Esophagus squamous epithelium (tissue), 5 donors: Measurements from ENCODE around the gene KRI1. TPM values are rescaled to one million over a fixed set of nuclear protein-coding genes. Genes with fewer than 3 reads are reported as not detected.
A peak's percentile ranks its signal among the peaks of the same experiment; 100 is the strongest.

Source experiments
- DNase-seq: peaks from one replicate; lab custom pipeline; 2025; lab: John Stamatoyannopoulos, UW
- H3K27ac ChIP-seq, 4 donors: fragments of 200-600 bp; sonication (generic); one replicate each; pipeline ENCODE4 v1.5.1; 2016 to 2019; ENCODE audit warnings: mild to moderate bottlenecking in 1 of 4
- H3K27me3 ChIP-seq, 4 donors: fragments of 200-600 bp; sonication (generic); 1 replicate in 3 of 4; 2 replicates in 1 of 4; pipeline versions ENCODE4 v1.5.1 to v1.6.0; 2017 to 2021; ENCODE audit warnings: antibody characterized with exemption in 1 of 4
- H3K36me3 ChIP-seq, 3 donors: fragments of 200-600 bp; sonication (generic); one replicate each; pipeline ENCODE4 v1.5.1; 2016 to 2019
- H3K4me1 ChIP-seq, 3 donors: fragments of 200-600 bp; sonication (generic); one replicate each; pipeline ENCODE4 v1.5.1; 2017 to 2019
- H3K4me3 ChIP-seq, 4 donors: fragments of 200-600 bp; sonication (generic); 1 replicate in 3 of 4; 2 replicates in 1 of 4; pipeline ENCODE4 v1.5.1; 2016 to 2019; ENCODE audit warnings: mild to moderate bottlenecking in 2 of 4, moderate library complexity in 1 of 4
- H3K9me3 ChIP-seq, 3 donors: fragments of 200-600 bp; sonication (generic); one replicate each; pipeline ENCODE4 v1.5.1; 2016 to 2019
- POLR2A ChIP-seq, 4 donors: fragments of 450-650 bp; IDR thresholded peaks; one replicate each; pipeline ENCODE4 v1.6.1; 2017; ENCODE audit warnings: antibody characterized with exemption in 4 of 4, mild to moderate bottlenecking in 4 of 4, moderate library complexity in 3 of 4
- WGBS, 2 donors: methylation state at CpG; one replicate each; pipeline ENCODE4 v1.1.5; 2018; 5-methylcytosine and 5-hydroxymethylcytosine counted together
- intact Hi-C: fragments of 100-400 bp; cut with DNase I; formaldehyde crosslinking; loops from one replicate; pipeline ENCODE4 v1.15.0; 2022
- total RNA-seq, 4 donors: library from RNA; depleted of rRNA; stranded (reverse); fragments of >200 nt; gene quantifications; one replicate each; pipeline ENCODE4 v1.1.0, GENCODE V29; 2016
- TF ChIP-seq, protein P1 (sequence below), 6 experiments: fragments of 450-650 bp in 4 of 6; fragments of 200-600 bp in 2 of 6; sonication (generic) in 2 of 6; IDR thresholded peaks; one replicate each; pipeline ENCODE4 v1.5.1; 2016 to 2019; ENCODE audit warnings: antibody characterized with exemption in 6 of 6, mild to moderate bottlenecking in 4 of 6, moderate library complexity in 4 of 6
- donor health status: DM: yes; HTN: yes; CAD: no.

The KRI1 gene
- total RNA-seq, 4 donors from 2014 or later = 18.2 to 30.3 (median 23.9) TPM

DNA sequence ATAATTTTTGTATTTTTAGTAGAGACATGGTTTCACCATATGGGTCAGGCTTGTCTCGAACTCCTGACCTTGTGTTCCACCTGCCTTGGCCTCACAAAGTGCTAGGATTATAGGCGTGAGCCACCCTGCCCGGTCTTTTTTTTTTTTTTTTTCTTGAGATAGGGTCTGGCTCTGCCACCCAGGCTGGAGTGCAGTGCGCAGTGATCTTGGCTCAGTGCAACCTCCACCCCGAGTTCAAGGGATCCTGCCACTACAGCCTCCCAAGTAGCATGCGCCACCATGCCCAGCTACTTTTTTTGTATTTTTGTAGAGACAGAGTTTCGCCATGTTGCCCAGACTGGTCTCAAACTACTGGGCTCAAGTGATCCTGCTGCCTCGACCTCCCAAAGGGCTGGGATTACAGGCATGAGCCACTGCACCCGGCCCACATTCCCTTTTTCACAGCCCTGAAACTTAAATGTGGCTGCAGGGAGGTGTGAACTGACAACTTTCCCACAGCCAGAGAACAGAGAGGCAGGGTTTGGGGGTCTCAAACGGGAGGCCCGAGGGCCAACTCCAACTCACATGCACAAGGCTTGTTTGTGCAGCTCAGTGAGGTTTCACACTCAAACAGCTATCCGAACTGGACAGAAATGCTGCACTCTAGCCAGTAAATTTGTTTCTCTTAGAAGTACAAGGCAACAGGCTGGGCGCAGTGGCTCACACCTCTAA, 44.2 kb downstream of the KRI1 start:
- Histone ChIP-seq H3K36me3 (no peaks in the 10 kb centered on the region), H3K27me3 (peaks cover 0 to 36% (median 7%) of the 10 kb centered on the region in 4 donors), H3K9me3 (no peaks in the 10 kb centered on the region), H3K4me1 (peaks cover 28 to 74% (median 34%) of the 10 kb centered on the region in 3 donors), H3K4me3 (no peak overlapping the region), H3K27ac (peak overlapping the region; percentile 76 to 88 (median 86))
- WGBS, 2 donors = 40 to 49% methylated on average over 9 to 13 of the region's 13 CpGs
- no peak for DNase-seq
- intact Hi-C loops = no loop called here
- TF ChIP-seq, protein P1, sequence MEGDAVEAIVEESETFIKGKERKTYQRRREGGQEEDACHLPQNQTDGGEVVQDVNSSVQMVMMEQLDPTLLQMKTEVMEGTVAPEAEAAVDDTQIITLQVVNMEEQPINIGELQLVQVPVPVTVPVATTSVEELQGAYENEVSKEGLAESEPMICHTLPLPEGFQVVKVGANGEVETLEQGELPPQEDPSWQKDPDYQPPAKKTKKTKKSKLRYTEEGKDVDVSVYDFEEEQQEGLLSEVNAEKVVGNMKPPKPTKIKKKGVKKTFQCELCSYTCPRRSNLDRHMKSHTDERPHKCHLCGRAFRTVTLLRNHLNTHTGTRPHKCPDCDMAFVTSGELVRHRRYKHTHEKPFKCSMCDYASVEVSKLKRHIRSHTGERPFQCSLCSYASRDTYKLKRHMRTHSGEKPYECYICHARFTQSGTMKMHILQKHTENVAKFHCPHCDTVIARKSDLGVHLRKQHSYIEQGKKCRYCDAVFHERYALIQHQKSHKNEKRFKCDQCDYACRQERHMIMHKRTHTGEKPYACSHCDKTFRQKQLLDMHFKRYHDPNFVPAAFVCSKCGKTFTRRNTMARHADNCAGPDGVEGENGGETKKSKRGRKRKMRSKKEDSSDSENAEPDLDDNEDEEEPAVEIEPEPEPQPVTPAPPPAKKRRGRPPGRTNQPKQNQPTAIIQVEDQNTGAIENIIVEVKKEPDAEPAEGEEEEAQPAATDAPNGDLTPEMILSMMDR (IDR thresholded peaks at IDR 0.05) = no peak
- TF ChIP-seq POLR2A (IDR thresholded peaks at IDR 0.05) = no peak

- intact Hi-C loops = no loop called here
- H3K4me3 ChIP-seq = no peak overlapping the region
- TF ChIP-seq, protein P1 (IDR thresholded peaks at IDR 0.05) = peak in 1 of 6 experiments; percentile 4
- TF ChIP-seq POLR2A (IDR thresholded peaks at IDR 0.05) = no peak
- H3K27me3 ChIP-seq = peaks cover 0 to 43% (median 8%) of the 10 kb centered on the region in 4 donors
- 33 to 56% methylated on average over 14 to 15 of the region's 15 CpGs for WGBS, 2 donors
- peak overlapping the region; percentile 74 to 88 (median 86) for H3K27ac ChIP-seq
- peaks cover 28 to 81% (median 34%) of the 10 kb centered on the region in 3 donors for H3K4me1 ChIP-seq
- H3K36me3 ChIP-seq = no peaks in the 10 kb centered on the region
- no peaks in the 10 kb centered on the region for H3K9me3 ChIP-seq
- DNase-seq = no peak
Observed at GRCh38 chr19:10520652-10521318, 45.0 kb downstream of the KRI1 start.

- Histone ChIP-seq H3K4me3 (no peak overlapping the region), H3K27me3 (peaks cover 0 to 56% (median 10%) of the 10 kb centered on the region in 4 donors), H3K4me1 (peaks cover 35 to 95% (median 37%) of the 10 kb centered on the region in 3 donors), H3K36me3 (peaks cover 0 to 5% (median 3%) of the 10 kb centered on the region in 3 donors), H3K27ac (peak overlapping the region; percentile 74 to 88 (median 86)), H3K9me3 (no peaks in the 10 kb centered on the region)
- intact Hi-C loops = no loop called here
- no peak for DNase-seq
- WGBS, 2 donors = 55 to 59% methylated on average over 7 of the region's 7 CpGs
- TF ChIP-seq, protein P1 (IDR thresholded peaks at IDR 0.05) = no peak
- no peak for TF ChIP-seq POLR2A (IDR thresholded peaks at IDR 0.05)
Observed at GRCh38 chr19:10519421-10519820, 46.4 kb downstream of the KRI1 start.

DNA sequence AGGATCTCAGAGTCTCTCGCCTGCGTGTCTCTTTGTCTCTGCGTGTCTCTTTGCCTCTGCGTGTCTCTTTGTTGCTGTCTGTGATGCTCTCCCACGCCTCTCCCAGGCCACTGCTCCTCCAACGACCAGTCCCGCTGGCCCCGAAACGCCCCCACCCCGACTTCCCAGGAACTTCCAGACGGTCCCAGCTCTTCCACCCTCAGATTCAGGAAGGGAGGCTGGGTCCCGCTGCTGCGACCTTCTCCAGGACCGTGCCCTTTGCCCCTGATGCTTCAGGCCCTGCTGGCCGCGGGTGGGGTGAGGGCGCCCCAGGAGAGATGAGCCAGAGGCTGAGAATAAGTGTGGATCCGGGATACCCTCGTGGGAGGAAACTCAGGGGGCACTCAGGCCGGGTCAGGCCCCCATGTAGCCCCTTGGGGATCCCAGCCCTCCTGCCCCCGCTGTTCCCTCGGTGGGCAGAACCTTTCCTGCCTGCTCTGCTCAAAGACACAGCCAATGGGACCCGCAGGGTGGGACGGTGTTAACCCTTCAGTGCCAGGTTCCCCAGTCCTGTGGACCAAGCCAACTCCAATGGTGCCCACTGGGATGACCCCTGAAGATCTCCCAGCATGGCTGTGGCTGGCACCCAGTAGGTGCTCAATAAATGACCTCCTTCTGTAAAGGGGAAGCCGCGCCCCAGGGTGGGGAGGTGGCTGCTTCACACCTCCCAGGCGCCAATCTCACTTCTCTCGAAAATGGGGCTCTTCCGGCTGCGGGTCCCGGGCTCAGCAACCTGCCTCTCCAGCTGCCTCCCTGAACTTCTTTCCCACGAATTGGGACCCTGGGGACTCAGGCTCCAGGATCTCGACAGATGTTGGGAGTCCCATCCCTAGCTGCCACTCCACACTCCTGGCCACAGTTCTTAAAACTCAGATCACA, 47.1 kb downstream of the KRI1 start:
- Histone ChIP-seq H3K27ac (peak overlapping the region; percentile 67 to 88 (median 86)), H3K27me3 (peaks cover 0 to 63% (median 10%) of the 10 kb centered on the region in 4 donors), H3K4me1 (peaks cover 38 to 97% (median 39%) of the 10 kb centered on the region in 3 donors), H3K36me3 (peaks cover 0 to 12% (median 3%) of the 10 kb centered on the region in 3 donors), H3K9me3 (no peaks in the 10 kb centered on the region), H3K4me3 (peak overlapping the region in 1 of 4 donors; percentile 74)
- WGBS, 2 donors = 5 to 12% methylated on average over 11 to 17 of the region's 33 CpGs
- TF ChIP-seq POLR2A (IDR thresholded peaks at IDR 0.05) = no peak
- intact Hi-C loops = no loop called here
- DNase-seq = no peak
